ENCODE measurements around the gene TPX2. TPM values are rescaled to one million over a fixed set of nuclear protein-coding genes. Genes with fewer than 3 reads are reported as not detected.
"Not testable (repeated sequence)": the region's sequence is repeated elsewhere in the genome, so short reads cannot be mapped to it uniquely, and the experiment has no call there.

TPX2 gene
- total and polyA plus RNA-seq, 7 experiments from 2014 or later = 0.09 to 84.3 (median 0.30) TPM; not detected in 1

DNA sequence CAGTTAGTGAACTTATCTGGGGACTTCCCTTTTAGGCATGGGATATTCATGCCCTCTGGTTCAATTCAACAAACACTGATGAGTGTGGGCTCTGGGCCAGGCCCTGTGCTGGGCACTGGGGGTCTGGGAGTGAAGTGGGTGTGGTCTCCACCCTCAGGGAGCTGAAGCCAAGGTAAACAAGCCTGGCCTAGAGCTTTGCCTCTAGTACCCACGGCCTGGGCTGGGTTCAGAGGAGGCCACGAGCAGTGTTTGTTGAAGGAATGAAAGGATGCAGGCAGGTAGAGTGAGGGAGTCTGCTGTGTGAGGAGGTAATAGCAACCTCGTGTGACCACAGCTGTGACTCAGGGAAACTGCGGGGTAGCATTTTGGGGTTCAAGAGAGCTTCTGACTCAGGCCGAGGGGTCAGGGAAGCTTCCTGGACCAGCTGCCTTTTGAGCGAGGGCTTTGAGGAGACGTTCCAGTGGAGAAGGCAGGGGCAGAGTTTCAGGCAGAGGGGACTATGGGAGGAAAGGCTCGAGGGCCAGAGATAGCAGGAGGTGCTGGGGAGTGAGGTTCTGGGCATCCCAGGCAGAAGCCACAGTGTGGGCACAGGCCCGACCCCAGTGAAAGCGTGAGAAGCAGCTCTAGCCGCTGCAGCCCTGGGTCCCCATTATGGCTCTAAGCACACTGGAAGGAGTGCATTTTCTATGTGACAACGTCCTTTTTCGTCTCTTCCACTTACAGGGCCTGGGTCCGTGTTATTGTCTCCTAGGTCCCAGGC lies 85.6 kb downstream of the TPX2 start:
- H3K27me3 ChIP-seq (ENCODE audit: control insufficient read depth in 2 of 2, insufficient read depth in 2 of 2, low read length in 2 of 2) = no peaks in the 10 kb centered on the region
- H3K9me3 ChIP-seq (ENCODE audit: control insufficient read depth in 2 of 3, low read length in 3 of 3) = no peaks in the 10 kb centered on the region
- H3K27me3 Mint-ChIP-seq = peaks cover 0 to 4% (median 0%) of the 10 kb centered on the region in 5 donors
- H3K27ac Mint-ChIP-seq = no peak overlapping the region
- ChIA-PET CTCF (interaction anchor here (1.2 to 3.4 kb wide), 2 partner anchors 127 to 206 kb away, joined by 3 to 35 read pairs; partner anchors contain the start of gene PDRG1), POLR2A (no interaction called here)
- no peak overlapping the region for H3K27ac ChIP-seq (ENCODE audit: low read depth, low read length)
- peaks cover 0 to 9% (median 0%) of the 10 kb centered on the region in 7 donors for H3K4me1 Mint-ChIP-seq
- no peak overlapping the region for H3K4me3 Mint-ChIP-seq
- no peak overlapping the region for H3K4me3 ChIP-seq (ENCODE audit: low read length)
- ATAC-seq (no peak), DNase-seq (no peak)
- no peaks in the 10 kb centered on the region for H3K36me3 Mint-ChIP-seq
- H3K9me3 Mint-ChIP-seq = no peaks in the 10 kb centered on the region
- peaks cover 0 to 4% of the 10 kb centered on the region in 2 donors for H3K4me1 ChIP-seq (ENCODE audit: control insufficient read depth in 2 of 2, insufficient read depth in 2 of 2, low read length in 2 of 2)
- intact Hi-C loops (cut with micrococcal nuclease) = no loop called here
- H3K36me3 ChIP-seq (ENCODE audit: control insufficient read depth in 2 of 3, insufficient read depth in 3 of 3, low read length in 3 of 3) = no peaks in the 10 kb centered on the region

DNA sequence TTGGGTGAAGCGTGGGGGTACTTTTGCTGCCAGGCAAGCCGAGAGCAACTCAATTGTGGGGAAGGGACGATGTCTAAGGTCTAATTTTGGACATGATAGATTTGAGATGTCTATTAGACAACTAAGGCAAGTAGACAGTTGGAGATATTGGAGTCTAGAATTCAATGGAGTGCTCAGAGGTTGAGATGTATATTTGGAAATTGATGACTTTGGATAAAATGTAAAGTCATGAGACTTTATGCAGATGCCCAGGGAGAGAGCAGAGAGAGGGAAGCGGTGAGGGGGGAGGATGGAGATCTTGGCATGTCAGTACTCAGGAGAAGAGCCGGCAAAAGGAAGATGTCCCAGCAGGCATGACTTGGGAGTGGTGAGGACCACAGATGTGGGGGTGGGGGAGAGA lies 87.0 kb downstream of the TPX2 start:
- no peak overlapping the region for H3K27ac ChIP-seq (ENCODE audit: low read depth, low read length)
- Mint-ChIP-seq H3K36me3 (no peaks in the 10 kb centered on the region), H3K27ac (no peak overlapping the region), H3K4me1 (peaks cover 0 to 9% (median 0%) of the 10 kb centered on the region in 7 donors), H3K4me3 (no peak overlapping the region), H3K27me3 (peaks cover 0 to 4% (median 0%) of the 10 kb centered on the region in 5 donors), H3K9me3 (no peaks in the 10 kb centered on the region)
- no peaks in the 10 kb centered on the region for H3K36me3 ChIP-seq (ENCODE audit: control insufficient read depth in 2 of 3, insufficient read depth in 3 of 3, low read length in 3 of 3)
- no peaks in the 10 kb centered on the region for H3K27me3 ChIP-seq (ENCODE audit: control insufficient read depth in 2 of 2, insufficient read depth in 2 of 2, low read length in 2 of 2)
- intact Hi-C loops (cut with micrococcal nuclease) = no loop called here
- ChIA-PET CTCF (no interaction called here), POLR2A (no interaction called here)
- peaks cover 0 to 4% of the 10 kb centered on the region in 2 donors for H3K4me1 ChIP-seq (ENCODE audit: control insufficient read depth in 2 of 2, insufficient read depth in 2 of 2, low read length in 2 of 2)
- ATAC-seq (no peak), DNase-seq (no peak)
- H3K9me3 ChIP-seq (ENCODE audit: control insufficient read depth in 2 of 3, low read length in 3 of 3) = no peaks in the 10 kb centered on the region
- no peak overlapping the region for H3K4me3 ChIP-seq (ENCODE audit: low read length)

DNA sequence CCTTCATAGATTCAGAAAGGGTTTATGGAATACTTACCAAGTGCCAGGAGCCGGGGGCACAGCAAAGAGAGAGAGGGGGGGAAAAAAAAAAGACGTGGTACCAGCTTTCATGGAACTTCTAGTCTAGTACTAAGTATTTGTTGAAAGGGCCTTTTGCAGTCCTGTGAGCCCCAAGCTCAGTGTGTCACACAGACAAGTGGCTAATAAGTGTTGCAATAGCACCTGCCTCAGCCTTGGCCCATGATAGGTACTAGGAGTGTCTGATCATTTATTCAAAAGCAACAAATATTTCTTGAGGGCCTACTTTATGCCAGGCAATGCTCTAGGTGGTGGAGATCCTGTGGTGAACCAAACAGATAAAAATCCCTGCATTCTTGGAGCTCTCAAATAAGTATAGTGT lies 88.0 kb downstream of the TPX2 start:
- H3K27me3 ChIP-seq (ENCODE audit: control insufficient read depth in 2 of 2, insufficient read depth in 2 of 2, low read length in 2 of 2) = no peaks in the 10 kb centered on the region
- H3K9me3 ChIP-seq (ENCODE audit: control insufficient read depth in 2 of 3, low read length in 3 of 3) = no peaks in the 10 kb centered on the region
- no peaks in the 10 kb centered on the region for H3K36me3 Mint-ChIP-seq
- no peaks in the 10 kb centered on the region for H3K36me3 ChIP-seq (ENCODE audit: control insufficient read depth in 2 of 3, insufficient read depth in 3 of 3, low read length in 3 of 3)
- no peak overlapping the region for H3K27ac Mint-ChIP-seq
- H3K27ac ChIP-seq (ENCODE audit: low read depth, low read length) = no peak overlapping the region
- DNase-seq = no peak
- H3K9me3 Mint-ChIP-seq = no peaks in the 10 kb centered on the region
- intact Hi-C loops (cut with micrococcal nuclease) = no loop called here
- peaks cover 0 to 3% (median 0%) of the 10 kb centered on the region in 5 donors for H3K27me3 Mint-ChIP-seq
- H3K4me3 Mint-ChIP-seq = no peak overlapping the region
- H3K4me1 Mint-ChIP-seq = peaks cover 0 to 9% (median 0%) of the 10 kb centered on the region in 7 donors
- no peak for ATAC-seq
- ChIA-PET POLR2A (no interaction called here), CTCF (no interaction called here)
- no peak overlapping the region for H3K4me3 ChIP-seq (ENCODE audit: low read length)
- H3K4me1 ChIP-seq (ENCODE audit: control insufficient read depth in 2 of 2, insufficient read depth in 2 of 2, low read length in 2 of 2) = peaks cover 0 to 4% of the 10 kb centered on the region in 2 donors

DNA sequence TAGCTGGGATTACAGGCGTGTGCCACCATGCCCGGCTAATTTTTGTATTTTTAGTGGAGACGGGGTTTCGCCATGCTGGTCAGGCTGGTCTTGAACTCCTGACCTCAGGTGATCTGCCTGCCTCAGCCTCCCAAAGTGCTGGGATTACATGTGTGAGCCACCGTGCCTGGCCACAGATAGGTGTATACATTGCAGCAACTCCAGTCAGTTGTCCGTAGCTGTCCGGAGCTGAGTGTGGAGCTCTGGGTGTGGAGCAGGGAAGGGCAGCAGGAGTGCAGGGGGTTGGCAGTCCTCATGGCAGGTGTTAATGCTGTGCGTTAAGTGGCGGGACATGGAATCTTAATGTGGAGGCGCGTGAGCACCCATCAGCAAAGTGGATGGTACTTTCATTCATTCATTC lies 88.9 kb downstream of the TPX2 start:
- H3K27ac ChIP-seq (ENCODE audit: low read depth, low read length); H3K27me3 Mint-ChIP-seq; DNase-seq; POLR2A ChIA-PET; H3K27ac Mint-ChIP-seq; H3K4me1 ChIP-seq (ENCODE audit: control insufficient read depth in 2 of 2, insufficient read depth in 2 of 2, low read length in 2 of 2); intact Hi-C loops (cut with micrococcal nuclease); H3K4me3 Mint-ChIP-seq; H3K4me1 Mint-ChIP-seq; H3K36me3 Mint-ChIP-seq; ATAC-seq; H3K4me3 ChIP-seq (ENCODE audit: low read length); H3K9me3 Mint-ChIP-seq; CTCF ChIA-PET; H3K9me3 ChIP-seq (ENCODE audit: control insufficient read depth in 2 of 3, low read length in 3 of 3); H3K27me3 ChIP-seq (ENCODE audit: control insufficient read depth in 2 of 2, insufficient read depth in 2 of 2, low read length in 2 of 2); H3K36me3 ChIP-seq (ENCODE audit: control insufficient read depth in 2 of 3, insufficient read depth in 3 of 3, low read length in 3 of 3): not testable (repeated sequence)

DNA sequence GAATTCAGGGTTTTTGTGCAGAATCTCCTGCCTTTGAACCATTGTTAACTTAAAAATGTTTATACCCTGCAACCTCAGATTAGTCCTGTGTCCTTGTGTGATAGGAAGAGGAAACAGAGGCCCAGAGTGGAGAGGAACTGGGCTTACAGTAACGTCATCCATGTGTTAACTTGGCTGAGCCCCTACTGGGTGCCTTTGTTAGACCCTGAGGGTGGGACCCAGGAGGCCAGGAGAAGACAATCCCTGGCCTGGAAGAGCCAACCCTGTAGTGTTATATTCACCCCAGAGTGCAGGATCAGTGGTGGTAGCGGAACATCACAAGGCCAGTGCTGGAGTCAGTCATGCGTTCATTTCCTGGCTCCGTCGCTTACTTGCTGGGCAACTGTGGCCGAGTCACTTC lies 90.6 kb downstream of the TPX2 start:
- ChIA-PET POLR2A (no interaction called here), CTCF (no interaction called here)
- intact Hi-C loops (cut with micrococcal nuclease) = no loop called here
- H3K4me1 ChIP-seq (ENCODE audit: control insufficient read depth in 2 of 2, insufficient read depth in 2 of 2, low read length in 2 of 2) = no peaks in the 10 kb centered on the region
- H3K27ac ChIP-seq (ENCODE audit: low read depth, low read length) = no peak overlapping the region
- Mint-ChIP-seq H3K9me3 (no peaks in the 10 kb centered on the region), H3K4me1 (peaks cover 0 to 4% (median 0%) of the 10 kb centered on the region in 7 donors), H3K36me3 (no peaks in the 10 kb centered on the region), H3K4me3 (no peak overlapping the region), H3K27me3 (peaks cover 0 to 4% (median 0%) of the 10 kb centered on the region in 5 donors), H3K27ac (no peak overlapping the region)
- H3K9me3 ChIP-seq (ENCODE audit: control insufficient read depth in 2 of 3, low read length in 3 of 3) = no peaks in the 10 kb centered on the region
- ATAC-seq (no peak), DNase-seq (no peak)
- no peak overlapping the region for H3K4me3 ChIP-seq (ENCODE audit: low read length)
- H3K27me3 ChIP-seq (ENCODE audit: control insufficient read depth in 2 of 2, insufficient read depth in 2 of 2, low read length in 2 of 2) = no peaks in the 10 kb centered on the region
- no peaks in the 10 kb centered on the region for H3K36me3 ChIP-seq (ENCODE audit: control insufficient read depth in 2 of 3, insufficient read depth in 3 of 3, low read length in 3 of 3)

DNA sequence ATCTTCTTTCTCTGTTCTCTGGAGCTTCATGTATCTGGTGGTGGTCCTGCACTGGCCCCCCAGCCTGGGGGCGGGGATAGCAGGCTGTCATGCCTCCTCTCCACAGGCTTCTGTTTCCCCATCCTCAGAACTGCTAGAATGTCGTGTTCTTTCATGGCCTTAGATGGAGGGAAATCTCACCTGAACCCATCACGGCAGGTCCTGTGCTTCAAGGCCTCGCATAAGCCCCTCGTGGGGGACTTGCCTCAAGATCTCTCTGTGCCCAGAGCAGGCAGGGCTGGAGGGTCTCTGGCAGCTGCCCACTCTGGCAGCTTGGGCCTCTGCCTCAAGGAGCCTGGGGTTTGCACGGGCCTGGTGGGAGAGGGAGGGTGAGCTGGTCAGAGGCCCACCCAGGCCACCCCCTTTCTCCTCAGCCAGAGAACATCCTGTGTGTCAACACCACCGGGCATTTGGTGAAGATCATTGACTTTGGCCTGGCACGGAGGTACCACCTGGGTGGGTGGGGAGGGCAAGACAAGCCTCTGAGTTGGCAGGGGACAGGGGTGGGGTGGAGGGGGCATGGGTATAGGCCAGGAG lies 91.4 kb downstream of the TPX2 start:
- intact Hi-C loops (cut with micrococcal nuclease) = no loop called here
- Histone ChIP-seq H3K4me1 (ENCODE audit: control insufficient read depth in 2 of 2, insufficient read depth in 2 of 2, low read length in 2 of 2) (no peaks in the 10 kb centered on the region), H3K9me3 (ENCODE audit: control insufficient read depth in 2 of 3, low read length in 3 of 3) (no peaks in the 10 kb centered on the region), H3K4me3 (ENCODE audit: low read length) (no peak overlapping the region), H3K27ac (ENCODE audit: low read depth, low read length) (no peak overlapping the region), H3K36me3 (ENCODE audit: control insufficient read depth in 2 of 3, insufficient read depth in 3 of 3, low read length in 3 of 3) (no peaks in the 10 kb centered on the region), H3K27me3 (ENCODE audit: control insufficient read depth in 2 of 2, insufficient read depth in 2 of 2, low read length in 2 of 2) (no peaks in the 10 kb centered on the region)
- no peaks in the 10 kb centered on the region for H3K9me3 Mint-ChIP-seq
- ChIA-PET POLR2A (no interaction called here), CTCF (no interaction called here)
- ATAC-seq = no peak
- no peak overlapping the region for H3K27ac Mint-ChIP-seq
- H3K36me3 Mint-ChIP-seq = no peaks in the 10 kb centered on the region
- DNase-seq = no peak
- H3K4me1 Mint-ChIP-seq = peaks cover 0 to 4% (median 0%) of the 10 kb centered on the region in 7 donors
- H3K4me3 Mint-ChIP-seq = no peak overlapping the region
- peaks cover 0 to 4% (median 0%) of the 10 kb centered on the region in 5 donors for H3K27me3 Mint-ChIP-seq

DNA sequence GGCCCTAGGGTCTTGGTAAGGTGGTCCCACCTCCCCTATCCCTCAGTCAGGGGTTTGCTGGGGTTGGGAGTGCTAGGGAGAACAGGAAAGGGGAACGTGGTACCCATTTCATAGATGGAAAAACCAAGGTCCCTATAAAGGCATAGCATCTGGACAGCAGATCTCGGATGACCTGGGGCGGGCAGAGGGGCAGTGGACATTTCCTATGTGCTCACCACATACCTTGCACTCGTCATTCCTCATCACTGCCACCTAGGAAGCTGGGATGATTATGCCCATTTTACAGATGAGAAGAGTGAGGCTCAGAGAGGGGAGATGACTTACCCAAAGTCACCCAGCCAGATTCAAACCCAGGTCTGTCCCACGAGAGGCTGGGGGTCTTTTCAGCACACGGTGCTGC lies 92.1 kb downstream of the TPX2 start:
- Histone ChIP-seq H3K27me3 (ENCODE audit: control insufficient read depth in 2 of 2, insufficient read depth in 2 of 2, low read length in 2 of 2) (no peaks in the 10 kb centered on the region), H3K4me3 (ENCODE audit: low read length) (no peak overlapping the region), H3K27ac (ENCODE audit: low read depth, low read length) (no peak overlapping the region), H3K36me3 (ENCODE audit: control insufficient read depth in 2 of 3, insufficient read depth in 3 of 3, low read length in 3 of 3) (no peaks in the 10 kb centered on the region), H3K9me3 (ENCODE audit: control insufficient read depth in 2 of 3, low read length in 3 of 3) (no peaks in the 10 kb centered on the region), H3K4me1 (ENCODE audit: control insufficient read depth in 2 of 2, insufficient read depth in 2 of 2, low read length in 2 of 2) (no peaks in the 10 kb centered on the region)
- ChIA-PET CTCF (no interaction called here), POLR2A (no interaction called here)
- no peak overlapping the region for H3K4me3 Mint-ChIP-seq
- no peaks in the 10 kb centered on the region for H3K36me3 Mint-ChIP-seq
- peaks cover 0 to 5% (median 0%) of the 10 kb centered on the region in 7 donors for H3K4me1 Mint-ChIP-seq
- no peak for ATAC-seq
- DNase-seq = no peak
- H3K27ac Mint-ChIP-seq = no peak overlapping the region
- H3K9me3 Mint-ChIP-seq = no peaks in the 10 kb centered on the region
- intact Hi-C loops (cut with micrococcal nuclease) = no loop called here
- H3K27me3 Mint-ChIP-seq = peaks cover 0 to 4% (median 0%) of the 10 kb centered on the region in 5 donors
